Measurements from ENCODE around the gene PARP3. TPM values are rescaled to one million over a fixed set of nuclear protein-coding genes. Genes with fewer than 3 reads are reported as not detected.

PARP3 gene
- total RNA-seq, 2 donors from 2014 or later, result 10.9 to 21.4 TPM

- H3K9me3 ChIP-seq, result no peaks in the 10 kb centered on the region
- peaks cover 7 to 11% of the 10 kb centered on the region in 2 donors for H3K4me1 ChIP-seq (ENCODE audit: control insufficient read depth in 1 of 2, low read depth in 2 of 2)
- no peaks in the 10 kb centered on the region for H3K27me3 ChIP-seq (replicated peaks; ENCODE audit: insufficient read depth)
- H3K36me3 ChIP-seq, result no peaks in the 10 kb centered on the region
- no peak for TF ChIP-seq CTCF (IDR thresholded peaks at IDR 0.05)
- ATAC-seq (ENCODE audit: insufficient number of reproducible peaks, low FRiP score, low read depth) (no peak), DNase-seq (ENCODE audit: low spot score) (no peak)
- no peak overlapping the region for H3K4me3 ChIP-seq
- H3K27ac ChIP-seq, result no peak overlapping the region
Observed at GRCh38 chr3:51947215-51947900, 5.2 kb downstream of the PARP3 start.

- no peak for ATAC-seq (ENCODE audit: insufficient number of reproducible peaks, low FRiP score, low read depth)
- DNase-seq (ENCODE audit: low spot score), result no peak
- Histone ChIP-seq H3K27ac (no peak overlapping the region), H3K4me3 (no peak overlapping the region), H3K36me3 (no peaks in the 10 kb centered on the region), H3K9me3 (no peaks in the 10 kb centered on the region), H3K27me3 (replicated peaks; ENCODE audit: insufficient read depth) (no peaks in the 10 kb centered on the region), H3K4me1 (ENCODE audit: control insufficient read depth in 1 of 2, low read depth in 2 of 2) (peaks cover 0 to 4% of the 10 kb centered on the region in 2 donors)
- TF ChIP-seq CTCF (IDR thresholded peaks at IDR 0.05), result no peak
Observed at GRCh38 chr3:51948016-51948580, 5.9 kb downstream of the PARP3 start.

DNA sequence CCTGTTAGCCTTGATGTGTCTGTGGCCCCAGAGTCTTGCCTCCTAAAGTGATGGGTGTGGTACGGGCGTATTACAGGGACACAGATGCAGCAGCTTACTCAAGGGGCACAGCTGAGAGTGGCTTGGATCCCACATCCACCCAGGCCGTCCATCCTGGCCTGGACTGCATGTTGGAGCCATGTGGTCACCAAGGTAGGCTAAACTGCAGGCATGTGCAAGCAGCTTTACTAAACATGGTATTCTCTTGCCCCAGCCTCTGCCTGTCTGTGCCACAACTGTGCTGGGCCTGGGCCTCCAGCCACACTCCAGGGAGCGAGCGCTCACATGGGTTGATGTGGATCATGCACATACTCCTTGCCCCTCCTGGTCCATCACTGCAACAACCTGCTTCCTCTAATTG is 7.0 kb downstream of the PARP3 start:
- ATAC-seq (ENCODE audit: insufficient number of reproducible peaks, low FRiP score, low read depth) (no peak), DNase-seq (ENCODE audit: low spot score) (no peak)
- no peaks in the 10 kb centered on the region for H3K27me3 ChIP-seq (replicated peaks; ENCODE audit: insufficient read depth)
- H3K4me1 ChIP-seq (ENCODE audit: control insufficient read depth in 1 of 2, low read depth in 2 of 2), result no peaks in the 10 kb centered on the region
- H3K36me3 ChIP-seq, result no peaks in the 10 kb centered on the region
- TF ChIP-seq CTCF (IDR thresholded peaks at IDR 0.05), result no peak
- H3K27ac ChIP-seq, result no peak overlapping the region
- no peaks in the 10 kb centered on the region for H3K9me3 ChIP-seq
- no peak overlapping the region for H3K4me3 ChIP-seq

DNA sequence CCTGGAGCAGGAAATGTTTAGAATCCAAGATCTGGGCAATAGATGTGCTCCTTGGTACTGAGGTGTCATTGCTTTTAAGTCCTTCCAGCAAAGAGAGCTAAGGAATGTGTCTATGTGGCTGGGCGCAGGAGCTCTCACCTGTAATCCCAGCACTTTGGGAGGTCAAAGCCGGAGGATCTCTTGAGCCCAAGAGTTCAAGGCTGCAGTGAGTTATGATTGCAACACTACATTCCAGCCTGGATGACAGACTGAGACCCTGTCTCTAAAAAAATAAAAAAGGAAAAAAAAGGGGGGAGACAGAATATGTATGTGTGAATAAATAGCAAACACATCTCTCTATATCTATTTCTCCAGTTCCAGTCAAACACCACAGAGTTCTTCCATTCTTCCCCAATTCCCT is 8.7 kb downstream of the PARP3 start:
- no peak for TF ChIP-seq CTCF (IDR thresholded peaks at IDR 0.05)
- peaks cover 0 to 8% of the 10 kb centered on the region in 2 donors for H3K4me1 ChIP-seq (ENCODE audit: control insufficient read depth in 1 of 2, low read depth in 2 of 2)
- no peak overlapping the region for H3K27ac ChIP-seq
- H3K9me3 ChIP-seq, result no peaks in the 10 kb centered on the region
- ATAC-seq (ENCODE audit: insufficient number of reproducible peaks, low FRiP score, low read depth) (no peak), DNase-seq (ENCODE audit: low spot score) (no peak)
- no peaks in the 10 kb centered on the region for H3K36me3 ChIP-seq
- H3K27me3 ChIP-seq (replicated peaks; ENCODE audit: insufficient read depth), result no peaks in the 10 kb centered on the region
- no peak overlapping the region for H3K4me3 ChIP-seq

DNA sequence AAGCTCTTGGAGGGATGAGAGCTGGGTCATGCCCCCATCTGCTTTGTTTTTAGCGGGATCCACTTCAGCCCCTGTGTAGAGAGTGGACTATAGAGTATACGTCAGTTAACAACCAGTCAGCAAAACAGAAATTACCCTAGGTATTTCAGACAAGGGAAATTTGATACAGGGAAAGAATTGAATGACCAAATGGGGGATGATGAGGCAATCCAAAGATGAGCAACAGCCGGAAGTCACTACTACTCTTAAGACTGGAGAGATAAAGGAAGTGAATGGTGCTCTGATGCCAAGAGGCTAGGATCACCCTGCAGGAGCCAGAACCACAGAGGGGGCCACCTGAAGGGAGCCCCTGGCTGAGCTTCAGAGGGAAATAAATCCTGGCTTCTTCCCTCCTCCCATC is 11.3 kb downstream of the PARP3 start:
- ATAC-seq (ENCODE audit: insufficient number of reproducible peaks, low FRiP score, low read depth) (no peak), DNase-seq (ENCODE audit: low spot score) (no peak)
- Histone ChIP-seq H3K36me3 (no peaks in the 10 kb centered on the region), H3K27me3 (replicated peaks; ENCODE audit: insufficient read depth) (no peaks in the 10 kb centered on the region), H3K4me3 (no peak overlapping the region), H3K27ac (no peak overlapping the region), H3K4me1 (ENCODE audit: control insufficient read depth in 1 of 2, low read depth in 2 of 2) (peaks cover 3 to 17% of the 10 kb centered on the region in 2 donors), H3K9me3 (no peaks in the 10 kb centered on the region)
- no peak for TF ChIP-seq CTCF (IDR thresholded peaks at IDR 0.05)
